HCT116 (cell line): ENCODE results near the gene SEZ6. TPM values are rescaled to one million over a fixed set of nuclear protein-coding genes. Genes with fewer than 3 reads are reported as not detected.

ENCODE experiments used
- ATAC-seq: fragments of 200-7000 bp; cut with Tn5 transposase; 2 replicates; pipeline ENCODE4 v1.9.1; 2020; ENCODE audit warnings: mild to moderate bottlenecking, moderate library complexity
- BruUV-seq: library from RNA; stranded (reverse); fragments of 400-500 nt; replicated peaks from 2 replicates; lab custom pipeline; 2021; lab: Mats Ljungman, UMichigan
- CTCF ChIA-PET: fragments of 300-600 bp; sonication (Branson Sonifier 250); formaldehyde crosslinking; loops from one replicate; lab custom pipeline; 2021; ENCODE audit warnings: antibody characterized with exemption; lab: Charles Lee
- POLR2A ChIA-PET: fragments of 300-600, 350-600 bp; sonication (Branson Sonifier 250); formaldehyde crosslinking; loops from one replicate; lab custom pipeline; 2021; ENCODE audit warnings: antibody characterized with exemption; lab: Charles Lee
- RAD21 ChIA-PET, 2 experiments: fragments of 300-600 bp; sonication (Branson Sonifier 250); formaldehyde crosslinking; loops; one replicate each; lab custom pipeline; 2023; ENCODE audit warnings: low total read pairs in 2 of 2; ENCODE audit not compliant: uncharacterized antibody in 2 of 2, unreplicated experiment in 2 of 2, low non-redundant PET in 1 of 2; lab: Charles Lee
- DNase-seq: peaks from one replicate; pipeline ENCODE4 v3.0.0-alpha.2; 2010; ENCODE audit warnings: low read depth, low spot score
- H2AFZ ChIP-seq: fragments of 200-600 bp; shearing (Covaris generic), sonication (generic); 2 replicates; pipeline ENCODE4 v1.6.1; 2017; ENCODE audit warnings: low read depth, mixed run types, mixed read lengths, antibody characterized with exemption, low read length; ENCODE audit not compliant: poor library complexity, severe bottlenecking
- H3K27ac ChIP-seq: 2 replicates; pipeline ENCODE4 v1.5.1; 2012; ENCODE audit warnings: low read depth, low read length
- H3K27me3 ChIP-seq: fragments of 200-600 bp; sonication (generic); 2 replicates; pipeline ENCODE4 v1.6.1; 2016; ENCODE audit warnings: mixed run types, low read length, mixed read lengths; ENCODE audit not compliant: insufficient read depth
- H3K36me3 ChIP-seq, 2 experiments: fragments of 200-500 bp in 1 of 2; fragments of 200-600 bp in 1 of 2; sonication (Bioruptor generic) in 1 of 2; sonication (generic) in 1 of 2; 2 replicates each; pipeline versions ENCODE4 v1.5.1 to v1.6.1; 2014 to 2016; ENCODE audit warnings: low read length in 2 of 2, inconsistent platforms in 1 of 2, mixed read lengths in 1 of 2, mixed run types in 1 of 2; ENCODE audit not compliant: insufficient read depth in 2 of 2, control insufficient read depth in 1 of 2
- H3K4me1 ChIP-seq, 2 experiments: fragments of 200-600 bp in 1 of 2; sonication (generic) in 1 of 2; 2 replicates each; pipeline versions ENCODE4 v1.5.1 to v1.6.1; 2012 to 2017; ENCODE audit warnings: low read length in 2 of 2, inconsistent platforms in 1 of 2, mild to moderate bottlenecking in 1 of 2, mixed read lengths in 1 of 2, mixed run types in 1 of 2, moderate library complexity in 1 of 2; ENCODE audit not compliant: insufficient read depth in 2 of 2, control insufficient read depth in 1 of 2
- H3K4me2 ChIP-seq: fragments of 200-600 bp; sonication (generic); 2 replicates; pipeline ENCODE4 v1.6.1; 2017; ENCODE audit warnings: mixed run types, low read length, mixed read lengths
- H3K4me3 ChIP-seq, 2 experiments: fragments of 200-600 bp in 1 of 2; sonication (generic) in 1 of 2; replicated peaks in 1 of 2; 2 replicates each; pipeline ENCODE4 v1.5.1; 2011 to 2016; ENCODE audit warnings: low read length in 2 of 2, control low read depth in 1 of 2, low read depth in 1 of 2, mild to moderate bottlenecking in 1 of 2, mixed read lengths in 1 of 2, mixed run types in 1 of 2
- H3K79me2 ChIP-seq: fragments of 200-600 bp; sonication (generic); 2 replicates; pipeline ENCODE4 v1.6.1; 2017; ENCODE audit warnings: mild to moderate bottlenecking, mixed run types, low read length, moderate library complexity, mixed read lengths; ENCODE audit not compliant: insufficient read depth
- H3K9ac ChIP-seq: fragments of 200-600 bp; sonication (generic); 2 replicates; pipeline ENCODE4 v1.6.1; 2016; ENCODE audit warnings: low read length, mixed read lengths
- H3K9me2 ChIP-seq: fragments of 200-600 bp; sonication (generic), shearing (Covaris generic); 2 replicates; pipeline ENCODE4 v1.6.1; 2017; ENCODE audit warnings: mixed run types, mild to moderate bottlenecking, moderate library complexity; ENCODE audit not compliant: insufficient read depth
- H3K9me3 ChIP-seq, 2 experiments: fragments of 200-500 bp in 1 of 2; fragments of 200-600 bp in 1 of 2; sonication (Bioruptor generic) in 1 of 2; sonication (generic) in 1 of 2; 2 replicates each; pipeline ENCODE4 v1.6.1; 2014 to 2017; ENCODE audit warnings: low read length in 2 of 2, mixed read lengths in 2 of 2, inconsistent platforms in 1 of 2, low read depth in 1 of 2, mild to moderate bottlenecking in 1 of 2, mixed run types in 1 of 2, moderate library complexity in 1 of 2; ENCODE audit not compliant: control insufficient read depth in 1 of 2, insufficient read depth in 1 of 2
- H4K20me1 ChIP-seq: fragments of 200-600 bp; sonication (generic), shearing (Covaris generic); 2 replicates; pipeline ENCODE4 v1.6.1; 2017; ENCODE audit warnings: mixed run types, mild to moderate bottlenecking, moderate library complexity; ENCODE audit not compliant: insufficient read depth
- CTCF ChIP-seq, 3 experiments: fragments of 200-600 bp in 1 of 3; sonication (generic) in 1 of 3; IDR thresholded peaks in 2 of 3; conservative IDR thresholded peaks in 1 of 3; 2 replicates each; pipeline ENCODE4 v1.5.1; 2012 to 2017; ENCODE audit warnings: low read depth in 2 of 3, low read length in 2 of 3, antibody characterized with exemption in 1 of 3, borderline replicate concordance in 1 of 3, control low read depth in 1 of 3, mild to moderate bottlenecking in 1 of 3, mixed read lengths in 1 of 3, mixed run types in 1 of 3, moderate library complexity in 1 of 3; ENCODE audit not compliant: insufficient read depth in 1 of 3
- EGR1 ChIP-seq: IDR thresholded peaks from 2 replicates; pipeline ENCODE4 v1.6.1; 2012; ENCODE audit warnings: low read depth
- EZH2 ChIP-seq: fragments of 200-600 bp; sonication (generic); IDR thresholded peaks from 2 replicates; pipeline ENCODE4 v1.6.1; 2017; ENCODE audit warnings: antibody characterized with exemption, mixed run types
- EZH2phosphoT487 ChIP-seq: fragments of 200-600 bp; IDR thresholded peaks from 2 replicates; pipeline ENCODE4 v1.6.1; 2018; ENCODE audit warnings: antibody characterized with exemption, borderline replicate concordance
- POLR2AphosphoS5 ChIP-seq: IDR thresholded peaks from 2 replicates; pipeline ENCODE4 v1.6.1; 2011; ENCODE audit warnings: mild to moderate bottlenecking, low read depth, low read length, moderate library complexity
- RAD21 ChIP-seq: IDR thresholded peaks from 2 replicates; pipeline ENCODE4 v1.6.1; 2012; ENCODE audit warnings: low read depth, mild to moderate bottlenecking
- SP1 ChIP-seq: IDR thresholded peaks from 2 replicates; pipeline ENCODE4 v1.6.1; 2012; ENCODE audit warnings: low read depth
- SRF ChIP-seq: IDR thresholded peaks from 2 replicates; pipeline ENCODE4 v1.6.1; 2012; ENCODE audit warnings: low read depth
- TCF7L2 ChIP-seq: IDR thresholded peaks from 2 replicates; pipeline ENCODE4 v1.7.0; 2011; ENCODE audit warnings: borderline replicate concordance, inconsistent platforms; ENCODE audit not compliant: insufficient read depth, insufficient read length; ENCODE audit errors: extremely low read depth
- intact Hi-C: fragments of 100-400 bp; cut with micrococcal nuclease; formaldehyde crosslinking; loops from 2 replicates; pipeline ENCODE4 v1.10.0; 2022
- total RNA-seq: library from RNA; stranded (reverse); gene quantifications from one replicate; pipeline ENCODE4 v1.2.1, GENCODE V29; 2021; ENCODE audit not compliant: unreplicated experiment
- TF ChIP-seq, protein P1 (sequence below): IDR thresholded peaks from 2 replicates; pipeline ENCODE4 v1.6.1; 2012

Gene SEZ6
- total RNA-seq, 1 experiment from 2014 or later, result 0.22 TPM

DNA sequence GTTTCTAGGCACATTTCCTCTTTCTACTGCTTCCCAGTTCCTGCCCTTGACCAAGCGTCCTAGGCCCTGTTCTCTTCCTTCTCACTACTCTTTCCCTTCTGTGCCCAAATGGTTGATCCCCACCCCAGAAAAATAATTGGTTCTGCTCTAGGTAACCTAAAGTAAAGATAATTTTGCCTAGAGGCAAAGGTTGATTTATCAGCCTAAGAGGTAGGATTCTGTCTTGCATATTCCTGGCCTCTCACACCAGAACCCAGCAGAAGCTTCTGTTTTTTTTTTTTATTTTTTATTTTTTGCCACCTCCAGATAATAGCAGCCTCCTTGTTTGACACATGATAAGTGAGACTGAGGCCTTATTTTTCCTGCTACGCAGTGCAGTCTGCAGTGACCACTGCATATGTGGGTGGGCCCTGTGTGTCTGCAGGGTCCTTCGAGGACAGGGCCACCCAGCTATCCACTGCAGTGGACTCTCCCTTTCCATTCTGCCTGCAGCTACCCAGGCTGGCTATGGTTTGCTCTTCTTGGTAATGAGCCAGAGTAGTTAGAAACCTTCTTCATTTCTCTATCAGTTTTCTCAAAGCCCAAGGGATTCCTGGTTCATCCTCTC lies 37.8 kb upstream of the SEZ6 start:
- RAD21 ChIA-PET, result no interaction called here
- intact Hi-C loops, result no loop called here
- H3K27ac ChIP-seq, result no peak overlapping the region

More for the DNA sequence above, 37.8 kb upstream of the SEZ6 start:
- Histone ChIP-seq H3K4me3 (no peak overlapping the region), H3K9me3 (no peaks in the 10 kb centered on the region), H3K79me2 (no peaks in the 10 kb centered on the region), H3K4me2 (no peak overlapping the region), H3K36me3 (no peaks in the 10 kb centered on the region), H3K9ac (no peak overlapping the region)
- ATAC-seq, result no peak
- POLR2A ChIA-PET, result no interaction called here
- BruUV-seq, result no TSS peak
- no peak for TF ChIP-seq EGR1
- no peak for TF ChIP-seq RAD21
- TF ChIP-seq, protein P1, sequence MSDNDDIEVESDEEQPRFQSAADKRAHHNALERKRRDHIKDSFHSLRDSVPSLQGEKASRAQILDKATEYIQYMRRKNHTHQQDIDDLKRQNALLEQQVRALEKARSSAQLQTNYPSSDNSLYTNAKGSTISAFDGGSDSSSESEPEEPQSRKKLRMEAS, result no peak
- no peak for TF ChIP-seq POLR2AphosphoS5
- TF ChIP-seq SRF, result no peak
- TF ChIP-seq CTCF (IDR thresholded peaks at IDR 0.05 in 2 of 3, conservative IDR thresholded peaks at IDR 0.05 in 1 of 3; ENCODE audit: borderline replicate concordance in 1 of 3, insufficient read depth in 1 of 3, low read depth in 2 of 3, low read length in 2 of 3), result no peak
- no peak for TF ChIP-seq TCF7L2
- no peak for TF ChIP-seq EZH2phosphoT487
- no peak for TF ChIP-seq EZH2
- no peak for TF ChIP-seq SP1
- TF ChIP-seq, all 23 proteins: peak for 0
- peaks cover 0 to 7% of the 10 kb centered on the region in 2 experiments; a peak in 2 of 4 replicates for H3K4me1 ChIP-seq
- H3K9me2 ChIP-seq, result no peaks in the 10 kb centered on the region
- CTCF ChIA-PET, result no interaction called here
- H4K20me1 ChIP-seq, result no peaks in the 10 kb centered on the region
- no peak for DNase-seq
- no peak overlapping the region for H2AFZ ChIP-seq
- peaks cover 6% of the 10 kb centered on the region for H3K27me3 ChIP-seq
